Nephron (organoid): ENCODE data around the gene SGK1.

Experiments used
- H3K27ac Mint-ChIP-seq, 3 experiments: 2 replicates each; pipeline ENCODE4 v1.8.0; 2020; ENCODE audit warnings: mixed read lengths in 3 of 3, mild to moderate bottlenecking in 2 of 3, moderate library complexity in 1 of 3
- H3K27me3 Mint-ChIP-seq: 2 replicates; pipeline ENCODE4 v1.8.0; 2021; ENCODE audit warnings: low read depth, mild to moderate bottlenecking, moderate library complexity, mixed read lengths
- H3K36me3 Mint-ChIP-seq: 2 replicates; pipeline ENCODE4 v1.8.0; 2020; ENCODE audit warnings: low read depth, mixed read lengths
- H3K4me1 Mint-ChIP-seq: 2 replicates; pipeline ENCODE4 v1.8.0; 2020; ENCODE audit warnings: mixed read lengths
- H3K4me3 Mint-ChIP-seq, 3 experiments: 2 replicates each; pipeline ENCODE4 v1.8.0; 2020; ENCODE audit warnings: mild to moderate bottlenecking in 3 of 3, mixed read lengths in 3 of 3, moderate library complexity in 2 of 3
- H3K9me3 Mint-ChIP-seq: 2 replicates; pipeline ENCODE4 v1.8.0; 2020; ENCODE audit warnings: mixed read lengths
- CTCF ChIP-seq, 3 experiments: fragments of 200-600 bp; sonication (generic); IDR thresholded peaks; one replicate each; pipeline ENCODE4 v1.5.0; 2021; ENCODE audit warnings: antibody characterized with exemption in 3 of 3; ENCODE audit not compliant: unreplicated experiment in 3 of 3

SGK1 gene

GRCh38 chr6:134254118-134254517 lies 63.8 kb downstream of the SGK1 start:
- peaks cover 30% of the 10 kb centered on the region for H3K4me1 Mint-ChIP-seq
- no peak for TF ChIP-seq CTCF (IDR thresholded peaks at IDR 0.05; ENCODE audit: unreplicated experiment in 3 of 3)
- H3K27me3 Mint-ChIP-seq = no peaks in the 10 kb centered on the region
- H3K27ac Mint-ChIP-seq = peak overlapping the region; percentile 74 to 94 (median 83)
- H3K4me3 Mint-ChIP-seq = no peak overlapping the region
- H3K36me3 Mint-ChIP-seq = no peaks in the 10 kb centered on the region
- H3K9me3 Mint-ChIP-seq = no peaks in the 10 kb centered on the region

GRCh38 chr6:134253681-134254080 lies 64.2 kb downstream of the SGK1 start:
- H3K36me3 Mint-ChIP-seq = no peaks in the 10 kb centered on the region
- no peaks in the 10 kb centered on the region for H3K27me3 Mint-ChIP-seq
- no peaks in the 10 kb centered on the region for H3K9me3 Mint-ChIP-seq
- no peak overlapping the region for H3K4me3 Mint-ChIP-seq
- peaks cover 34% of the 10 kb centered on the region for H3K4me1 Mint-ChIP-seq
- peak overlapping the region; percentile 74 to 94 (median 83) for H3K27ac Mint-ChIP-seq
- no peak for TF ChIP-seq CTCF (IDR thresholded peaks at IDR 0.05; ENCODE audit: unreplicated experiment in 3 of 3)

GRCh38 chr6:134251320-134251719 lies 66.6 kb downstream of the SGK1 start:
- H3K36me3 Mint-ChIP-seq = no peaks in the 10 kb centered on the region
- no peaks in the 10 kb centered on the region for H3K9me3 Mint-ChIP-seq
- no peak for TF ChIP-seq CTCF (IDR thresholded peaks at IDR 0.05; ENCODE audit: unreplicated experiment in 3 of 3)
- peaks cover 44% of the 10 kb centered on the region for H3K4me1 Mint-ChIP-seq
- H3K4me3 Mint-ChIP-seq = no peak overlapping the region
- H3K27ac Mint-ChIP-seq = peak overlapping the region in 2 of 3 experiments; percentile 31 to 94
- H3K27me3 Mint-ChIP-seq = no peaks in the 10 kb centered on the region

- H3K27ac Mint-ChIP-seq = peak overlapping the region; percentile 32 to 76 (median 46)
- peaks cover 44% of the 10 kb centered on the region for H3K4me1 Mint-ChIP-seq
- no peak for TF ChIP-seq CTCF (IDR thresholded peaks at IDR 0.05; ENCODE audit: unreplicated experiment in 3 of 3)
- H3K36me3 Mint-ChIP-seq = no peaks in the 10 kb centered on the region
- no peaks in the 10 kb centered on the region for H3K27me3 Mint-ChIP-seq
- no peak overlapping the region for H3K4me3 Mint-ChIP-seq
- no peaks in the 10 kb centered on the region for H3K9me3 Mint-ChIP-seq
Observed at GRCh38 chr6:134250776-134251175, 67.1 kb downstream of the SGK1 start.

- H3K27me3 Mint-ChIP-seq = no peaks in the 10 kb centered on the region
- peak overlapping the region; percentile 3 to 10 (median 6) for H3K4me3 Mint-ChIP-seq
- no peaks in the 10 kb centered on the region for H3K9me3 Mint-ChIP-seq
- peaks cover 44% of the 10 kb centered on the region for H3K4me1 Mint-ChIP-seq
- TF ChIP-seq CTCF (IDR thresholded peaks at IDR 0.05; ENCODE audit: unreplicated experiment in 3 of 3) = no peak
- peak overlapping the region; percentile 46 to 76 (median 62) for H3K27ac Mint-ChIP-seq
- no peaks in the 10 kb centered on the region for H3K36me3 Mint-ChIP-seq
Observed at GRCh38 chr6:134249759-134250602, 67.9 kb downstream of the SGK1 start.
